K562 (cell line): ENCODE measurements around the gene AARS1. TPM values are rescaled to one million over a fixed set of nuclear protein-coding genes. Genes with fewer than 3 reads are reported as not detected.
A peak's percentile ranks its signal among the peaks of the same experiment; 100 is the strongest.

Experiments
- GATAD2A ChIP-seq: fragments of 450-650 bp; IDR thresholded peaks from 2 replicates; pipeline ENCODE4 v1.6.1; 2017
- MGA ChIP-seq: fragments of 450-650 bp; IDR thresholded peaks from 2 replicates; pipeline ENCODE4 v1.6.1; 2016; ENCODE audit warnings: mild to moderate bottlenecking, moderate library complexity
- MTA1 ChIP-seq: fragments of 450-650 bp; IDR thresholded peaks from 2 replicates; pipeline ENCODE4 v1.6.1; 2017; ENCODE audit warnings: borderline replicate concordance
- MXI1 ChIP-seq: IDR thresholded peaks from 2 replicates; pipeline ENCODE4 v1.6.1; 2011; ENCODE audit warnings: low read depth, mild to moderate bottlenecking, improper control_type of control experiment, low read length
- NCOA1 ChIP-seq: fragments of 450-650 bp; IDR thresholded peaks from 2 replicates; pipeline ENCODE4 v1.6.1; 2016; ENCODE audit warnings: low read depth
- PHB2 ChIP-seq: fragments of 450-650 bp; IDR thresholded peaks from 2 replicates; pipeline ENCODE4 v1.6.1; 2017; ENCODE audit warnings: low read depth
- RAD21 ChIP-seq, 2 experiments: fragments of 250-450 bp in 1 of 2; fragments of 450-650 bp in 1 of 2; sonication (Bioruptor Pico) in 1 of 2; formaldehyde crosslinking in 1 of 2; IDR thresholded peaks in 1 of 2; conservative IDR thresholded peaks in 1 of 2; 2 replicates each; pipeline versions ENCODE4 v1.4.0 to v1.8.0; 2020 to 2022; ENCODE audit warnings: mild to moderate bottlenecking in 2 of 2, moderate library complexity in 1 of 2
- SAFB ChIP-seq: fragments of 200-400 bp; formaldehyde crosslinking; IDR thresholded peaks from 2 replicates; pipeline ENCODE4 v1.6.1; 2017; ENCODE audit warnings: low read depth, low read length, borderline replicate concordance
- ZFPM2 ChIP-seq: fragments of 250-450 bp; sonication (Bioruptor Pico); IDR thresholded peaks from 2 replicates; pipeline ENCODE4 v1.5.1; 2022; ENCODE audit warnings: mild to moderate bottlenecking
- ZNF24 ChIP-seq: fragments of 450-650 bp; IDR thresholded peaks from 2 replicates; pipeline ENCODE4 v1.6.1; 2016
- ZNF668 ChIP-seq: fragments of 250-450 bp; sonication (Bioruptor Pico); IDR thresholded peaks from 2 replicates; pipeline ENCODE4 v1.8.0; 2022; ENCODE audit warnings: mild to moderate bottlenecking, inconsistent platforms
- ZNF695 ChIP-seq: fragments of 450-650 bp; formaldehyde crosslinking; IDR thresholded peaks from 2 replicates; pipeline ENCODE4 v1.4.0; 2020; ENCODE audit warnings: mild to moderate bottlenecking, moderate library complexity
- polyA plus RNA-seq, 8 experiments: library from polyadenylated mRNA; depleted of rRNA in 4 of 8; stranded (reverse) in 5 of 8; unstranded in 3 of 8; fragments of >200 nt; fragmentation: Nextera tagmentation in 2 of 8; fragmentation: Illumina TruSeq in 1 of 8; extraction: Ambion mirVana in 2 of 8; extraction: Trizol in 1 of 8; gene quantifications; 2 replicates each; pipeline versions ENCODE4 v1.2.1 to v1.2.3, GENCODE V29; 2011 to 2014; ENCODE audit warnings: inconsistent platforms in 1 of 8, missing spikeins in 1 of 8
- total RNA-seq, 7 experiments: library from RNA; depleted of rRNA in 6 of 7; stranded (reverse); fragments of >200 nt in 6 of 7; fragmentation: Illumina TruSeq in 2 of 7; extraction: Trizol in 2 of 7; gene quantifications; 2 replicates each; pipeline versions ENCODE4 v1.2.1 to v1.2.3, GENCODE V29; 2011 to 2021; ENCODE audit warnings: low replicate concordance in 1 of 7
- TF ChIP-seq, protein P1 (sequence below): fragments of 450-650 bp; formaldehyde crosslinking; IDR thresholded peaks from 2 replicates; pipeline ENCODE4 v1.4.0; 2020; ENCODE audit warnings: mild to moderate bottlenecking, moderate library complexity
- TF ChIP-seq, protein P2 (sequence below): sonication (generic); formaldehyde crosslinking; IDR thresholded peaks from 2 replicates; pipeline ENCODE4 v1.4.0; 2020; ENCODE audit warnings: mild to moderate bottlenecking, missing genetic modification reagents

The AARS1 gene
- total and polyA plus RNA-seq, 9 of the 15 experiments (the other 6 are each of a cell fraction or from before 2014, with no cell fraction given): 50.1 to 235 (median 174) TPM

GRCh38 chr16:70251629-70252354, 37.5 kb downstream of the AARS1 start, which contains the start of gene EXOSC6 (continued):
- TF ChIP-seq MGA (peak; percentile 26; the same call in 1 of the 2 replicates), GATAD2A (no peak), ZNF695 (CRISPR knock-in tag) (no peak), MXI1 (no peak), ZNF668 (no peak), SAFB (peak; percentile 50; the same call in 1 of the 2 replicates), NCOA1 (no peak; the same call in 1 of the 2 replicates), PHB2 (no peak), RAD21 (CRISPR knock-in tag; conservative IDR thresholded peaks at IDR 0.05 in 1 of 2, IDR thresholded peaks at IDR 0.05 in 1 of 2) (no peak), ZNF24 (peak; percentile 39), ZFPM2 (CRISPR knock-in tag) (0 out of 2 replicates have a peak, but pooled peaks have one; percentile 75), MTA1 (no peak)
- TF ChIP-seq, protein P1, sequence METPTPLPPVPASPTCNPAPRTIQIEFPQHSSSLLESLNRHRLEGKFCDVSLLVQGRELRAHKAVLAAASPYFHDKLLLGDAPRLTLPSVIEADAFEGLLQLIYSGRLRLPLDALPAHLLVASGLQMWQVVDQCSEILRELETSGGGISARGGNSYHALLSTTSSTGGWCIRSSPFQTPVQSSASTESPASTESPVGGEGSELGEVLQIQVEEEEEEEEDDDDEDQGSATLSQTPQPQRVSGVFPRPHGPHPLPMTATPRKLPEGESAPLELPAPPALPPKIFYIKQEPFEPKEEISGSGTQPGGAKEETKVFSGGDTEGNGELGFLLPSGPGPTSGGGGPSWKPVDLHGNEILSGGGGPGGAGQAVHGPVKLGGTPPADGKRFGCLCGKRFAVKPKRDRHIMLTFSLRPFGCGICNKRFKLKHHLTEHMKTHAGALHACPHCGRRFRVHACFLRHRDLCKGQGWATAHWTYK (CRISPR knock-in tag): peak; percentile 95
- TF ChIP-seq, protein P2, sequence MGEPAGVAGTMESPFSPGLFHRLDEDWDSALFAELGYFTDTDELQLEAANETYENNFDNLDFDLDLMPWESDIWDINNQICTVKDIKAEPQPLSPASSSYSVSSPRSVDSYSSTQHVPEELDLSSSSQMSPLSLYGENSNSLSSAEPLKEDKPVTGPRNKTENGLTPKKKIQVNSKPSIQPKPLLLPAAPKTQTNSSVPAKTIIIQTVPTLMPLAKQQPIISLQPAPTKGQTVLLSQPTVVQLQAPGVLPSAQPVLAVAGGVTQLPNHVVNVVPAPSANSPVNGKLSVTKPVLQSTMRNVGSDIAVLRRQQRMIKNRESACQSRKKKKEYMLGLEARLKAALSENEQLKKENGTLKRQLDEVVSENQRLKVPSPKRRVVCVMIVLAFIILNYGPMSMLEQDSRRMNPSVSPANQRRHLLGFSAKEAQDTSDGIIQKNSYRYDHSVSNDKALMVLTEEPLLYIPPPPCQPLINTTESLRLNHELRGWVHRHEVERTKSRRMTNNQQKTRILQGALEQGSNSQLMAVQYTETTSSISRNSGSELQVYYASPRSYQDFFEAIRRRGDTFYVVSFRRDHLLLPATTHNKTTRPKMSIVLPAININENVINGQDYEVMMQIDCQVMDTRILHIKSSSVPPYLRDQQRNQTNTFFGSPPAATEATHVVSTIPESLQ (CRISPR knock-in tag): no peak
